T-cell (primary cell): ENCODE results near the gene HBD. TPM values are rescaled to one million over a fixed set of nuclear protein-coding genes. Genes with fewer than 3 reads are reported as not detected.

Source experiments
- ATAC-seq, 4 experiments: fragments of 200-7000 bp in 3 of 4; fragments of 150-1000 bp in 1 of 4; cut with Tn5 transposase; replicated peaks in 1 of 4; 1 replicate in 3 of 4; 2 replicates in 1 of 4; pipeline ENCODE4 v1.10.0; 2021; ENCODE audit warnings: moderate library complexity in 3 of 4, mild to moderate bottlenecking in 2 of 4, moderate number of reproducible peaks in 1 of 4
- CTCF ChIA-PET, 2 donors: fragments of 300-600 bp; sonication (Branson Sonifier 250); formaldehyde crosslinking; loops; one replicate each; lab custom pipeline; 2022; ENCODE audit warnings: antibody characterized with exemption in 2 of 2; lab: Charles Lee
- POLR2A ChIA-PET, 2 donors: fragments of 300-600 bp; sonication (Branson Sonifier 250); formaldehyde crosslinking; loops; one replicate each; lab custom pipeline; 2022; ENCODE audit warnings: antibody characterized with exemption in 2 of 2; lab: Charles Lee
- DNase-seq, 35 experiments: peaks; one replicate each; pipeline versions ENCODE4 v3.0.0 to v3.0.0-alpha.2; 2013 to 2023
- H3K27ac ChIP-seq: one replicate; pipeline ENCODE4 v1.5.1; 2013; ENCODE audit warnings: low read length
- H3K27me3 ChIP-seq, 2 experiments: replicated peaks in 1 of 2; 1 replicate in 1 of 2; 2 replicates in 1 of 2; pipeline versions ENCODE4 v1.6.1 to v1.7.0; 2013; ENCODE audit warnings: low read length in 1 of 2, mixed read lengths in 1 of 2; ENCODE audit not compliant: control insufficient read depth in 2 of 2, insufficient read depth in 2 of 2; ENCODE audit errors: extremely low read depth in 1 of 2
- H3K36me3 ChIP-seq, 2 donors: 1 replicate in 1 of 2; 2 replicates in 1 of 2; pipeline versions ENCODE4 v1.6.1 to v1.7.0; 2013; ENCODE audit warnings: low read length in 1 of 2; ENCODE audit not compliant: control insufficient read depth in 2 of 2, insufficient read depth in 1 of 2; ENCODE audit errors: extremely low read depth in 1 of 2
- H3K4me1 ChIP-seq, 2 experiments: 1 replicate in 1 of 2; 2 replicates in 1 of 2; pipeline versions ENCODE4 v1.6.1 to v1.7.0; 2013; ENCODE audit warnings: low read length in 2 of 2, mixed read lengths in 1 of 2; ENCODE audit not compliant: insufficient read depth in 2 of 2, control insufficient read depth in 1 of 2; ENCODE audit errors: extremely low read depth in 1 of 2
- H3K4me3 ChIP-seq, 2 donors: 1 replicate in 1 of 2; 2 replicates in 1 of 2; pipeline versions ENCODE4 v1.5.1 to v1.7.0; 2013; ENCODE audit warnings: mild to moderate bottlenecking in 2 of 2, low read length in 1 of 2, moderate library complexity in 1 of 2; ENCODE audit not compliant: control insufficient read depth in 1 of 2; ENCODE audit errors: extremely low read depth in 1 of 2
- H3K9me3 ChIP-seq: 2 replicates; pipeline ENCODE4 v1.7.0; 2013
- H3K27ac Mint-ChIP-seq, 2 donors: one replicate each; pipeline ENCODE4 v1.8.0; 2020 to 2021; ENCODE audit warnings: mild to moderate bottlenecking in 2 of 2, mixed read lengths in 2 of 2
- H3K27me3 Mint-ChIP-seq, 2 donors: one replicate each; pipeline ENCODE4 v1.8.0; 2021 to 2022; ENCODE audit warnings: mixed read lengths in 2 of 2
- H3K36me3 Mint-ChIP-seq: one replicate; pipeline ENCODE4 v1.8.0; 2021; ENCODE audit warnings: mixed read lengths
- H3K4me1 Mint-ChIP-seq, 3 donors: one replicate each; pipeline ENCODE4 v1.8.0; 2020 to 2022; ENCODE audit warnings: mixed read lengths in 3 of 3, mild to moderate bottlenecking in 1 of 3
- H3K4me3 Mint-ChIP-seq, 3 donors: one replicate each; pipeline ENCODE4 v1.8.0; 2020 to 2022; ENCODE audit warnings: mild to moderate bottlenecking in 3 of 3, mixed read lengths in 3 of 3, moderate library complexity in 3 of 3
- H3K9me3 Mint-ChIP-seq, 3 donors: one replicate each; pipeline ENCODE4 v1.8.0; 2020 to 2022; ENCODE audit warnings: mixed read lengths in 3 of 3
- whole genome bisulfite sequencing: methylation state at CpG from one replicate; pipeline ENCODE4 v1.1.5; 2013; ENCODE audit warnings: missing lambda C conversion rate; ENCODE audit not compliant: insufficient coverage; 5-methylcytosine and 5-hydroxymethylcytosine counted together
- total RNA-seq, 35 experiments: library from RNA in 6 of 35; stranded (reverse) in 6 of 35; fragments of 120-200 nt in 1 of 35; gene quantifications; one replicate each; pipeline versions ENCODE4 v1.2.1 to v1.2.4 and lab custom pipeline; 2013 to 2026

Gene HBD
- total RNA-seq (1 to 10 TPM in 1 of 5 donors, under 1 TPM in 1, not detected in 3; 0.72 to 1.9 TPM), total RNA-seq (lab: John Stamatoyannopoulos, UW) (0 to 1.5 (median 0) reads per million in 29 experiments)
- not detected for total RNA-seq (2013)

- POLR2A ChIA-PET = no interaction called here
- DNase-seq (no peak), ATAC-seq (no peak)
- Mint-ChIP-seq H3K27ac (no peak within 1 kb of the TSS), H3K4me1 (peaks cover 0 to 5% (median 2%) of the 10 kb centered on the region in 3 donors), H3K36me3 (no peaks in the 10 kb centered on the region), H3K27me3 (peaks cover 2 to 11% of the 10 kb centered on the region in 2 donors), H3K9me3 (no peaks in the 10 kb centered on the region), H3K4me3 (no peak within 1 kb of the TSS)
- Histone ChIP-seq H3K27ac (no peak within 1 kb of the TSS), H3K27me3 (no peaks in the 10 kb centered on the region), H3K4me1 (peaks cover 0 to 3% of the 10 kb centered on the region in 2 experiments), H3K9me3 (no peaks in the 10 kb centered on the region), H3K36me3 (no peaks in the 10 kb centered on the region), H3K4me3 (no peak within 1 kb of the TSS)
- CTCF ChIA-PET = no interaction called here
- no CpG with 5 or more reads among the region's 2 CpGs for WGBS
These were observed at the start of gene HBD for GRCh38 chr11:5234381-5234834. Gene HBD (minus strand): TSS chr11:5234483. CDS start chr11:5234433, 50 bp downstream.

GRCh38 chr11:5283882-5284281, 49.6 kb upstream of the HBD start:
- Mint-ChIP-seq H3K27me3 (peaks cover 1 to 4% of the 10 kb centered on the region in 2 donors), H3K27ac (no peak overlapping the region), H3K9me3 (no peaks in the 10 kb centered on the region), H3K4me1 (no peaks in the 10 kb centered on the region), H3K36me3 (no peaks in the 10 kb centered on the region), H3K4me3 (no peak overlapping the region)
- H3K27ac ChIP-seq = no peak overlapping the region
- WGBS = 33% methylated on average over 1 of the region's 1 CpG
- no peaks in the 10 kb centered on the region for H3K36me3 ChIP-seq
- ATAC-seq (no peak), DNase-seq (no peak)
- H3K4me1 ChIP-seq = no peaks in the 10 kb centered on the region
- H3K9me3 ChIP-seq = no peaks in the 10 kb centered on the region
- H3K4me3 ChIP-seq = no peak overlapping the region
- ChIA-PET CTCF (no interaction called here), POLR2A (no interaction called here)
- H3K27me3 ChIP-seq = no peaks in the 10 kb centered on the region

DNA sequence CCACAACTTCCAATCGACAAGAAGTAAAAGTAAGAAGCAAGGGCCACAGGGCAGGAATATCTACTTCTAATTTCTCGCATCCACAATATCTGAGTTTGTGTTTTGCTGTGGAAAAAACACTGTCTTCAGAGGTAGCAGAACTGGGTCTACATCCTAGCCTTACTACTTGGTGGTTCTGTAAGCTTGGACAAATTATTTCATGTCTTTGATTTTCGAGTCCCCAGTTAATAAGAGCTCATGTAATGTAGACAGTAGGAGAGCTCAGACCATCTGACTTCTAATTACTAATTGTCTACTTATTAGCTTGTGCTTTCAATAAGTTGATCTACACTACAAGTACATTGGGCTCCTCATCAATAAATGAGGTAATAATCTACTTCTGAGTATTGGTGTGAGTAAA, 48.8 kb upstream of the HBD start:
- Mint-ChIP-seq H3K4me1 (no peaks in the 10 kb centered on the region), H3K27me3 (peaks cover 1 to 4% of the 10 kb centered on the region in 2 donors), H3K4me3 (no peak overlapping the region), H3K9me3 (no peaks in the 10 kb centered on the region), H3K27ac (no peak overlapping the region), H3K36me3 (no peaks in the 10 kb centered on the region)
- no peaks in the 10 kb centered on the region for H3K36me3 ChIP-seq
- ATAC-seq = no peak
- no CpG with 5 or more reads among the region's 3 CpGs for WGBS
- CTCF ChIA-PET = interaction anchor here in 1 of 2 donors (0.5 kb wide), 1 partner anchor 50 kb away, joined by 3 read pairs; no protein-coding TSS in a partner anchor
- no peaks in the 10 kb centered on the region for H3K4me1 ChIP-seq
- no peaks in the 10 kb centered on the region for H3K27me3 ChIP-seq
- no peak overlapping the region for H3K4me3 ChIP-seq
- no peak overlapping the region for H3K27ac ChIP-seq
- no peak for DNase-seq
- H3K9me3 ChIP-seq = no peaks in the 10 kb centered on the region
- POLR2A ChIA-PET = no interaction called here

- no peaks in the 10 kb centered on the region for H3K36me3 ChIP-seq
- H3K9me3 ChIP-seq = no peaks in the 10 kb centered on the region
- H3K4me1 Mint-ChIP-seq = no peaks in the 10 kb centered on the region
- H3K4me1 ChIP-seq = no peaks in the 10 kb centered on the region
- no peaks in the 10 kb centered on the region for H3K9me3 Mint-ChIP-seq
- no peaks in the 10 kb centered on the region for H3K36me3 Mint-ChIP-seq
- ChIA-PET POLR2A (no interaction called here), CTCF (interaction anchor here in 1 of 2 donors (0.5 kb wide), 1 partner anchor 50 kb away, joined by 3 read pairs; no protein-coding TSS in a partner anchor)
- H3K27me3 ChIP-seq = no peaks in the 10 kb centered on the region
- H3K27ac ChIP-seq = no peak overlapping the region
- no peak overlapping the region for H3K4me3 Mint-ChIP-seq
- H3K4me3 ChIP-seq = no peak overlapping the region
- no peak for ATAC-seq
- WGBS = no CpG with 5 or more reads among the region's 2 CpGs
- DNase-seq = no peak
- no peak overlapping the region for H3K27ac Mint-ChIP-seq
- peaks cover 1 to 4% of the 10 kb centered on the region in 2 donors for H3K27me3 Mint-ChIP-seq
These were observed 48.3 kb upstream of the HBD start for GRCh38 chr11:5282628-5283027.

DNA sequence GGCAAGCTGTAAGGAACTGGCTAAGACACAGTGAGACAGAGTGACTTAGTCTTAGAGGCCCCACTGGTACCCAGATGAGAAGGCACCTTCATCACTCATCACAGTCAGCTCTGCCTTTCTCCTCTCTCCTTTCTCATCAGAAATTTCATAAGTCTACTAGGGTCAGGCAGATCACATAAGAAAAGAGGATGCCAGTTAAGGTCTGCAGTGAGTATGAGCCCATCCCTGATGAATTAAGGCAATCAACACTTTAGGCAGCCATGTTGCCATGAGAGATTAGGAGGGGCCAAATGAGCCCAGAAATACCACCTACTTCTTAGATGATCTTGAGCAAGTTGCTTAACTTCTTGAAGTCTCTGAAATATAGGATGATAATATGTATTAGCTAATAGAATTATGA, 47.3 kb upstream of the HBD start:
- Mint-ChIP-seq H3K27me3 (peaks cover 1 to 4% of the 10 kb centered on the region in 2 donors), H3K4me3 (no peak overlapping the region), H3K27ac (no peak overlapping the region), H3K9me3 (no peaks in the 10 kb centered on the region), H3K4me1 (no peaks in the 10 kb centered on the region), H3K36me3 (no peaks in the 10 kb centered on the region)
- H3K9me3 ChIP-seq = no peaks in the 10 kb centered on the region
- no peak for ATAC-seq
- ChIA-PET CTCF (no interaction called here), POLR2A (no interaction called here)
- no peaks in the 10 kb centered on the region for H3K27me3 ChIP-seq
- H3K27ac ChIP-seq = no peak overlapping the region
- no peaks in the 10 kb centered on the region for H3K4me1 ChIP-seq
- DNase-seq = no peak
- H3K36me3 ChIP-seq = no peaks in the 10 kb centered on the region
- no peak overlapping the region for H3K4me3 ChIP-seq

- DNase-seq (peak in 2 of 35 experiments; percentile 6 to 58), ATAC-seq (no peak)
- Mint-ChIP-seq H3K4me1 (no peaks in the 10 kb centered on the region), H3K36me3 (no peaks in the 10 kb centered on the region), H3K9me3 (no peaks in the 10 kb centered on the region), H3K27ac (no peak overlapping the region), H3K4me3 (no peak overlapping the region), H3K27me3 (peaks cover 1 to 4% of the 10 kb centered on the region in 2 donors)
- WGBS = 33% methylated on average over 2 of the region's 3 CpGs
- no peak overlapping the region for H3K27ac ChIP-seq
- no peak overlapping the region for H3K4me3 ChIP-seq
- POLR2A ChIA-PET = no interaction called here
- H3K27me3 ChIP-seq = no peaks in the 10 kb centered on the region
- H3K9me3 ChIP-seq = no peaks in the 10 kb centered on the region
- no peaks in the 10 kb centered on the region for H3K4me1 ChIP-seq
- no peaks in the 10 kb centered on the region for H3K36me3 ChIP-seq
- CTCF ChIA-PET = no interaction called here
These were observed 46.4 kb upstream of the HBD start for GRCh38 chr11:5280582-5281102.
